Measurements from ENCODE around the gene MT1F. TPM values are rescaled to one million over a fixed set of nuclear protein-coding genes. Genes with fewer than 3 reads are reported as not detected.
A peak's percentile ranks its signal among the peaks of the same experiment; 100 is the strongest.

The MT1F gene
- total and polyA plus RNA-seq, 2 donors (not counting 1 experiment from before 2014, with no cell fraction given), result 4.3 to 5.3 TPM

GRCh38 chr16:56684256-56684925 is 26.6 kb downstream of the MT1F start:
- Mint-ChIP-seq H3K4me1 (peaks cover 21% of the 10 kb centered on the region), H3K4me3 (peak overlapping the region; percentile 37), H3K27me3 (peaks cover 10% of the 10 kb centered on the region), H3K9me3 (ENCODE audit: insufficient read depth) (peaks cover 2% of the 10 kb centered on the region), H3K27ac (no peak overlapping the region)
- Histone ChIP-seq H3K27me3 (replicated peaks in 1 of 4; ENCODE audit: control extremely low read depth in 1 of 4, control insufficient read depth in 3 of 4, insufficient read depth in 4 of 4, low read length in 3 of 4) (peaks cover 0 to 9% (median 3%) of the 10 kb centered on the region in 4 experiments), H3K27ac (ENCODE audit: low read length in 2 of 2) (no peak overlapping the region), H3K4me2 (replicated peaks; ENCODE audit: low read depth, low read length, poor library complexity, severe bottlenecking) (no peak overlapping the region), H4K20me1 (ENCODE audit: control insufficient read depth, insufficient read depth, low read length, poor library complexity, severe bottlenecking) (no peaks in the 10 kb centered on the region), H3K9me3 (ENCODE audit: control extremely low read depth in 1 of 3, control insufficient read depth in 2 of 3, insufficient read depth in 1 of 3, low read length in 2 of 3) (peaks cover 0 to 7% (median 0%) of the 10 kb centered on the region in 3 donors), H2AFZ (ENCODE audit: insufficient read depth, low read depth, low read length, poor library complexity, severe bottlenecking) (no peak overlapping the region), H3K36me3 (replicated peaks in 1 of 2; ENCODE audit: control extremely low read depth in 1 of 2, control insufficient read depth in 1 of 2, extremely low read depth in 1 of 2, insufficient read depth in 2 of 2, low read length in 1 of 2) (no peaks in the 10 kb centered on the region), H3K79me2 (ENCODE audit: control insufficient read depth, insufficient read depth, low read length) (no peaks in the 10 kb centered on the region), H3K9ac (ENCODE audit: low read length) (no peak overlapping the region), H3K4me3 (ENCODE audit: control extremely low read depth in 1 of 5, extremely low read depth in 1 of 5, insufficient read depth in 1 of 5, low read depth in 2 of 5, low read length in 4 of 5) (no peak overlapping the region), H3K4me1 (ENCODE audit: control insufficient read depth in 2 of 2, insufficient read depth in 2 of 2, low read length in 2 of 2) (peaks cover 14 to 15% of the 10 kb centered on the region in 2 donors)
- intact Hi-C loops (cut with micrococcal nuclease), result loop anchor here (10.0 kb wide), 1 partner anchor 50 kb away; the partner anchor contains the start of genes MT1A and MT1M
- DNase-seq, result no peak
- no peak for TF ChIP-seq CTCF (IDR thresholded peaks at IDR 0.05)
- TF ChIP-seq EZH2 (IDR thresholded peaks at IDR 0.05; ENCODE audit: borderline replicate concordance, insufficient read depth, low read depth, low read length, poor library complexity, severe bottlenecking), result no peak
- ChIA-PET CTCF (no interaction called here), POLR2A (interaction anchor here (0.6 to 1.2 kb wide), 2 partner anchors 27 to 478 kb away, joined by 4 to 5 read pairs; no protein-coding TSS in a partner anchor)
- 89% methylated on average over 3 of the region's 4 CpGs for WGBS (ENCODE audit: insufficient coverage)
- ATAC-seq (ENCODE audit: low read depth), result no peak

- peaks cover 14 to 15% of the 10 kb centered on the region in 2 donors for H3K4me1 ChIP-seq (ENCODE audit: control insufficient read depth in 2 of 2, insufficient read depth in 2 of 2, low read length in 2 of 2)
- Mint-ChIP-seq H3K27ac (no peak overlapping the region), H3K27me3 (peaks cover 14% of the 10 kb centered on the region), H3K9me3 (ENCODE audit: insufficient read depth) (peaks cover 2% of the 10 kb centered on the region), H3K4me1 (peaks cover 21% of the 10 kb centered on the region), H3K4me3 (no peak overlapping the region)
- ChIA-PET POLR2A (interaction anchor here (1.2 kb wide), 1 partner anchor 28 kb away, joined by 4 read pairs; no protein-coding TSS in a partner anchor), CTCF (no interaction called here)
- TF ChIP-seq EZH2 (IDR thresholded peaks at IDR 0.05; ENCODE audit: borderline replicate concordance, insufficient read depth, low read depth, low read length, poor library complexity, severe bottlenecking) (no peak), CTCF (IDR thresholded peaks at IDR 0.05) (no peak)
- peaks cover 0 to 9% (median 3%) of the 10 kb centered on the region in 4 experiments for H3K27me3 ChIP-seq (replicated peaks in 1 of 4; ENCODE audit: control extremely low read depth in 1 of 4, control insufficient read depth in 3 of 4, insufficient read depth in 4 of 4, low read length in 3 of 4)
- no peak overlapping the region for H3K4me2 ChIP-seq (replicated peaks; ENCODE audit: low read depth, low read length, poor library complexity, severe bottlenecking)
- no peak overlapping the region for H2AFZ ChIP-seq (ENCODE audit: insufficient read depth, low read depth, low read length, poor library complexity, severe bottlenecking)
- WGBS (ENCODE audit: insufficient coverage), result 81% methylated on average over 3 of the region's 4 CpGs
- H3K36me3 ChIP-seq (replicated peaks in 1 of 2; ENCODE audit: control extremely low read depth in 1 of 2, control insufficient read depth in 1 of 2, extremely low read depth in 1 of 2, insufficient read depth in 2 of 2, low read length in 1 of 2), result no peaks in the 10 kb centered on the region
- ATAC-seq (ENCODE audit: low read depth), result no peak
- intact Hi-C loops (cut with micrococcal nuclease), result loop anchor here (10.0 kb wide), 1 partner anchor 50 kb away; the partner anchor contains the start of genes MT1A and MT1M
- no peak for DNase-seq
- H4K20me1 ChIP-seq (ENCODE audit: control insufficient read depth, insufficient read depth, low read length, poor library complexity, severe bottlenecking), result no peaks in the 10 kb centered on the region
- H3K27ac ChIP-seq (ENCODE audit: low read length in 2 of 2), result no peak overlapping the region
- no peak overlapping the region for H3K4me3 ChIP-seq (ENCODE audit: control extremely low read depth in 1 of 5, extremely low read depth in 1 of 5, insufficient read depth in 1 of 5, low read depth in 2 of 5, low read length in 4 of 5)
- no peak overlapping the region for H3K9ac ChIP-seq (ENCODE audit: low read length)
- H3K79me2 ChIP-seq (ENCODE audit: control insufficient read depth, insufficient read depth, low read length), result no peaks in the 10 kb centered on the region
- peaks cover 0 to 7% (median 0%) of the 10 kb centered on the region in 3 donors for H3K9me3 ChIP-seq (ENCODE audit: control extremely low read depth in 1 of 3, control insufficient read depth in 2 of 3, insufficient read depth in 1 of 3, low read length in 2 of 3)
Measured at GRCh38 chr16:56684926-56685590, 27.3 kb downstream of the MT1F start.
